Neuronal stem cell (in vitro differentiated cells): ENCODE results near the gene THOP1.
A peak's percentile ranks its signal among the peaks of the same experiment; 100 is the strongest.

ENCODE experiments used
- DNase-seq: peaks from one replicate; pipeline ENCODE4 v3.0.0-alpha.2; 2013; ENCODE audit warnings: low spot score
- H2AFZ ChIP-seq: one replicate; pipeline ENCODE4 v1.6.1; 2013; ENCODE audit warnings: mild to moderate bottlenecking, low read length, inconsistent platforms
- H2AK5ac ChIP-seq: 2 replicates; pipeline ENCODE4 v1.6.1; 2013; ENCODE audit warnings: low read depth, mild to moderate bottlenecking, inconsistent platforms, low read length, moderate library complexity, mixed read lengths
- H2BK120ac ChIP-seq: 2 replicates; pipeline ENCODE4 v1.6.1; 2013; ENCODE audit warnings: low read depth, mild to moderate bottlenecking, inconsistent platforms, low read length, moderate library complexity, mixed read lengths
- H2BK12ac ChIP-seq: one replicate; pipeline ENCODE4 v1.6.1; 2013; ENCODE audit warnings: low read length, inconsistent platforms
- H2BK15ac ChIP-seq: 2 replicates; pipeline ENCODE4 v1.6.1; 2013; ENCODE audit warnings: mild to moderate bottlenecking, low read length, inconsistent platforms, mixed read lengths
- H2BK5ac ChIP-seq: one replicate; pipeline ENCODE4 v1.6.1; 2013; ENCODE audit warnings: inconsistent platforms, mild to moderate bottlenecking, low read length, moderate library complexity
- H3K14ac ChIP-seq: one replicate; pipeline ENCODE4 v1.6.1; 2013; ENCODE audit warnings: low read length, inconsistent platforms
- H3K18ac ChIP-seq: 2 replicates; pipeline ENCODE4 v1.6.1; 2013; ENCODE audit warnings: low read length, inconsistent platforms
- H3K23ac ChIP-seq: 2 replicates; pipeline ENCODE4 v1.6.1; 2013; ENCODE audit warnings: low read depth, mild to moderate bottlenecking, mixed read lengths, low read length, inconsistent platforms; ENCODE audit not compliant: poor library complexity
- H3K27ac ChIP-seq: replicated peaks from 3 replicates; pipeline ENCODE4 v1.5.1; 2013; ENCODE audit warnings: low read length, inconsistent platforms
- H3K27me3 ChIP-seq, 3 experiments: 2 replicates each; pipeline ENCODE4 v1.6.1; 2013; ENCODE audit warnings: low read length in 3 of 3, mild to moderate bottlenecking in 2 of 3, inconsistent platforms in 1 of 3, low read depth in 1 of 3, mixed read lengths in 1 of 3, moderate library complexity in 1 of 3; ENCODE audit not compliant: control insufficient read depth in 3 of 3, insufficient read depth in 3 of 3
- H3K36me3 ChIP-seq, 2 donors: replicated peaks in 1 of 2; 2 replicates each; pipeline ENCODE4 v1.6.1; 2013; ENCODE audit warnings: low read length in 2 of 2; ENCODE audit not compliant: control insufficient read depth in 2 of 2, insufficient read depth in 2 of 2
- H3K4ac ChIP-seq: 2 replicates; pipeline ENCODE4 v1.6.1; 2013; ENCODE audit warnings: inconsistent platforms, mild to moderate bottlenecking, low read length, moderate library complexity
- H3K4me1 ChIP-seq, 2 donors: 1 replicate in 1 of 2; 2 replicates in 1 of 2; pipeline ENCODE4 v1.6.1; 2013; ENCODE audit warnings: low read length in 2 of 2, low read depth in 1 of 2; ENCODE audit not compliant: control insufficient read depth in 2 of 2, insufficient read depth in 1 of 2
- H3K4me2 ChIP-seq: one replicate; pipeline ENCODE4 v1.6.1; 2013; ENCODE audit warnings: mild to moderate bottlenecking, low read length, inconsistent platforms; ENCODE audit not compliant: insufficient read depth, poor library complexity, severe bottlenecking
- H3K4me3 ChIP-seq, 2 donors: 2 replicates each; pipeline ENCODE4 v1.5.1; 2013; ENCODE audit warnings: low read length in 2 of 2, mild to moderate bottlenecking in 2 of 2, inconsistent platforms in 1 of 2, moderate library complexity in 1 of 2
- H3K79me1 ChIP-seq: one replicate; pipeline ENCODE4 v1.6.1; 2013; ENCODE audit warnings: low read depth, mild to moderate bottlenecking, inconsistent platforms, low read length, moderate library complexity
- H3K9ac ChIP-seq: one replicate; pipeline ENCODE4 v1.6.1; 2013; ENCODE audit warnings: mild to moderate bottlenecking, low read depth, low read length, inconsistent platforms; ENCODE audit not compliant: poor library complexity
- H3K9me3 ChIP-seq, 2 donors: replicated peaks in 1 of 2; 2 replicates each; pipeline versions ENCODE3 to v1.6.1; 2013; ENCODE audit warnings: low read length in 2 of 2, mild to moderate bottlenecking in 2 of 2, inconsistent platforms in 1 of 2, low read depth in 1 of 2, mixed read lengths in 1 of 2, moderate library complexity in 1 of 2; ENCODE audit not compliant: control insufficient read depth in 2 of 2, insufficient read depth in 1 of 2
- H4K8ac ChIP-seq: one replicate; pipeline ENCODE4 v1.6.1; 2013; ENCODE audit warnings: low read depth, mild to moderate bottlenecking, inconsistent platforms, low read length, moderate library complexity
- H4K91ac ChIP-seq: one replicate; pipeline ENCODE4 v1.6.1; 2013; ENCODE audit warnings: low read length, low read depth, mild to moderate bottlenecking, inconsistent platforms; ENCODE audit not compliant: poor library complexity
- WGBS, 2 donors: extraction: QIAGEN DNeasy Blood & Tissue Kit; methylation state at CpG; one replicate each; pipeline ENCODE4 v1.1.7; 2013; ENCODE audit warnings: missing lambda C conversion rate in 2 of 2, mixed read lengths in 1 of 2; ENCODE audit not compliant: insufficient read length in 2 of 2, insufficient replicate concordance in 1 of 2; ENCODE audit errors: extremely low coverage in 2 of 2; 5-methylcytosine and 5-hydroxymethylcytosine counted together

The THOP1 gene

DNA sequence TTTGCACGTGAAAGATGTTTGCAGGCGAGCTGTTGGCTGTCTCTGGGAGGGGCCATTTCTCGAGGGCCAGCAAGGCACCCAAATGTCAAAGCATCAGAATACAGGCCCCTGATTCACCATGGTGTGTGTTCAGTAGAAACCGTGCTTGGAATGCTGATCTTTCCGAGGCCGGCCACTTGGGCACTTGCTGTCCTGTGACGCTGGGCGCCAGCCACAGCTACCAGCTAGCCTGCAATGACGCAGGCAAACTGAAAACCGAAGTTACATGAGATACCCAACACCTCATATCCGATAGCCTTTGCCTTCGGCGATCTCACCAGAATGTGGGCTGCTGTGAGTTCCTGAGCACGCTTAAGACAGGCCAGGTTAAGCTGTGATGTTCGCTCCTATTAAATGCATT lies 12.0 kb downstream of the THOP1 start:
- Histone ChIP-seq H4K91ac (no peak overlapping the region), H3K79me1 (peaks cover 17% of the 10 kb centered on the region), H4K8ac (no peak overlapping the region), H3K27ac (no peak overlapping the region), H2BK120ac (no peak overlapping the region), H3K14ac (no peak overlapping the region), H3K4ac (no peak overlapping the region), H3K9ac (no peak overlapping the region), H3K4me1 (no peaks in the 10 kb centered on the region), H3K4me2 (no peak overlapping the region), H2AK5ac (no peak overlapping the region), H3K18ac (no peak overlapping the region), H3K4me3 (no peak overlapping the region), H3K36me3 (peaks cover 60 to 98% of the 10 kb centered on the region in 2 donors), H3K9me3 (no peaks in the 10 kb centered on the region), H3K27me3 (no peaks in the 10 kb centered on the region), H3K23ac (no peak overlapping the region), H2BK12ac (no peak overlapping the region), H2BK5ac (no peak overlapping the region), H2BK15ac (no peak overlapping the region), H2AFZ (no peak overlapping the region)
- no peak for DNase-seq
- WGBS, 2 donors: no CpG with 5 or more reads among the region's 15 CpGs

DNA sequence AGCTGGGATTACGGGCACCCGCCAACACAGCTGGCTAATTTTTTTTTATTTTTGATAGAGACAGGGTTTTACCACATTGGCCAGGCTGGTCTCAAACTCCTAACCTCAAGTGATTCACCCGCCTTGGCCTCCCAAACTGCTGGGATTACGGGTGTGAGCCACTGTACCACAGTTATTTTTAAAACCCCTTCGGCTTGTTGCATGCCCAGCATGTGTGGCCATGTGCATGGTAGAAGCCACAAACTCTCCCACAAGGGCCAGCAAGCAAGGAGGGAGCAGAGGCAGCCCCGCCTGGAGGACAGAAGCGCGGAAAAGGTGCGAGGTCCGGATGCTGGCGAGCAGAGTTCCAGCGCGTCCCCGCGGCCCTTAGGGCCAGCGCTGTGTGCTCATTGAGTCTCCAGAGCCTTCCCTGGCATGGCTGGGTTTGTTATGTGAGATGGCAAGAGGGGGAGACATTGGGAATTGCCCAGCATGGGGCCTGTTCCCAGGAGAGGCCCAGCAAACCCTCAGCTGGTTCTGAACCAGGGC lies 12.9 kb downstream of the THOP1 start:
- H3K4me2 ChIP-seq: no peak overlapping the region
- H2BK120ac ChIP-seq: no peak overlapping the region
- no peak overlapping the region for H3K4me3 ChIP-seq
- H3K4ac ChIP-seq: no peak overlapping the region
- no peaks in the 10 kb centered on the region for H3K9me3 ChIP-seq
- H2BK5ac ChIP-seq: no peak overlapping the region
- no peak overlapping the region for H3K27ac ChIP-seq
- peaks cover 25% of the 10 kb centered on the region for H3K79me1 ChIP-seq
- no peak overlapping the region for H4K91ac ChIP-seq
- H4K8ac ChIP-seq: no peak overlapping the region
- no peak overlapping the region for H2BK12ac ChIP-seq
- H2AFZ ChIP-seq: no peak overlapping the region
- peaks cover 69 to 98% of the 10 kb centered on the region in 2 donors for H3K36me3 ChIP-seq
- no CpG with 5 or more reads among the region's 16 CpGs for WGBS, 2 donors
- H2AK5ac ChIP-seq: no peak overlapping the region
- no peak overlapping the region for H3K9ac ChIP-seq
- no peak for DNase-seq
- no peak overlapping the region for H3K18ac ChIP-seq
- H2BK15ac ChIP-seq: no peak overlapping the region
- H3K4me1 ChIP-seq: no peaks in the 10 kb centered on the region
- H3K23ac ChIP-seq: no peak overlapping the region
- H3K14ac ChIP-seq: no peak overlapping the region
- H3K27me3 ChIP-seq: no peaks in the 10 kb centered on the region

DNA sequence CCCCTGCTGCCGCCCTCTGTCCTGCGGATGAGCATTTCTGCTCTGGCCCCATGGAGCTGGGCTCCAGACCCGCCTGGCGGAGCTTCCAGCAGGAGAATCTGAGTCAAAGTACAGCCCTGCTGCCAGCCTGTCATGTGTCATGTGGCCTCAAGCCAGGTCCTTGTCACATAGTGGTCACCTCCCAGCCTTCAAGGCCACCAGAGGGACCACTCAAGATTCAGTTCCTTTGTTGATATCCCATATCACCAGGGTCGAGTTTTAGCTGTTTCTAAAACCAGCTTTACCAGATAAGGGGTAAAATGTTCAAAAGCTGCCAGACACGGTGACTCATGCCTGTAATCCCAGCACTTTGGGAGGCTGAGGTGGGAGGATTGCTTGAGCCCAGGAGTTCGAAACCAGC lies 13.4 kb downstream of the THOP1 start:
- no CpG with 5 or more reads among the region's 7 CpGs for WGBS, 2 donors

DNA sequence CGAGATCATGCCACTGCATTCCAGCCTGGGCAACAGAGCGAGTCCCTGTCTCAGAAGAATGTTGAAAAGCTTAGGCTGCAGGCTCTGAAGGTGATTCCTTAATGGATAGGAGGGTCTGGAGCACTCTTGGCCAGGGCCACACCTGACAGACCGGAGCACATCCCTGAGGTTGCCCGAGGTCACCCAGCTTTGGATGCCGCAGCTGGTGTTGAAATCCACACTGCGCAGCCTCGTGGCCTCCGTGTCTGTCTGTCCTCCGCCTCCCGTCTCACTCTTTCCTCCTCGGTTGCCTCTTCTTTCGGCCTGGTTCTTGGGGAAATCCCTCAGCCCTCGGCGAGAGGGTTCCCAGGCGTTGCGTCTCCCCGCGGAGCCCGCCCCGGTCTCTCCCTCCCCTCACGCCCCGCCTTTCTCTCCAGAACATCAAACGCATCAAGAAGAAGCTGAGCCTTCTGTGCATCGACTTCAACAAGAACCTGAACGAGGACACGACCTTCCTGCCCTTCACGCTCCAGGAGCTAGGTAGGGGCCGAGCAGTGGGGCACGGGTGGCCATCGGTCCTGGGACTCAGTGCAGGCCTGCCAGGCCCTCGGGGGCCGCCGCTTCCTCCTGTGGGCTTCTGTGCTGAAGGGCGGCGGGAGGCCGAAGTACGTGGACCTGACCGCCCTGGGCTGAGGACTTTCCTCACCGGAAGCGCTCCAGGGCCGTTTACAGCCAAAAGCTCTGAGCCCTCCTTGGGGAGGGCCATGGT lies 14.1 kb downstream of the THOP1 start:
- Histone ChIP-seq H4K91ac (no peak overlapping the region), H2AK5ac (no peak overlapping the region), H3K9me3 (no peaks in the 10 kb centered on the region), H3K4me2 (no peak overlapping the region), H3K27ac (no peak overlapping the region), H3K9ac (peak overlapping the region; percentile 21), H3K36me3 (peaks cover 65 to 98% of the 10 kb centered on the region in 2 donors), H3K18ac (no peak overlapping the region), H3K4me1 (no peaks in the 10 kb centered on the region), H2BK5ac (no peak overlapping the region), H3K79me1 (peaks cover 27% of the 10 kb centered on the region), H3K4me3 (no peak overlapping the region), H2AFZ (no peak overlapping the region), H3K14ac (no peak overlapping the region), H3K4ac (no peak overlapping the region), H2BK12ac (no peak overlapping the region), H3K27me3 (no peaks in the 10 kb centered on the region), H3K23ac (no peak overlapping the region), H2BK15ac (no peak overlapping the region), H2BK120ac (no peak overlapping the region), H4K8ac (no peak overlapping the region)
- WGBS, 2 donors: no CpG with 5 or more reads among the region's 41 CpGs
- no peak for DNase-seq

More for the DNA sequence above, 13.4 kb downstream of the THOP1 start:
- Histone ChIP-seq H4K8ac (no peak overlapping the region), H3K23ac (no peak overlapping the region), H4K91ac (no peak overlapping the region), H2BK5ac (no peak overlapping the region), H3K9me3 (no peaks in the 10 kb centered on the region), H3K4me1 (no peaks in the 10 kb centered on the region), H2BK15ac (no peak overlapping the region), H3K9ac (no peak overlapping the region), H3K36me3 (peaks cover 68 to 98% of the 10 kb centered on the region in 2 donors), H2AFZ (no peak overlapping the region), H2BK120ac (no peak overlapping the region), H3K14ac (no peak overlapping the region), H2AK5ac (no peak overlapping the region), H3K4me2 (no peak overlapping the region), H3K4ac (no peak overlapping the region), H2BK12ac (no peak overlapping the region), H3K27me3 (no peaks in the 10 kb centered on the region), H3K18ac (no peak overlapping the region), H3K79me1 (peaks cover 28% of the 10 kb centered on the region), H3K27ac (no peak overlapping the region), H3K4me3 (no peak overlapping the region)
- DNase-seq: no peak
